Activated T-cell treated with anti-CD3 and anti-CD28 coated beads, Interleukin-2, amount 50 U/mL, for 48 hours (primary cell): ENCODE data around the gene DUSP16.

Experiments
- DNase-seq, 2 experiments: peaks; one replicate each; pipeline ENCODE4 v3.0.0-alpha.2; 2020

Gene DUSP16

DNA sequence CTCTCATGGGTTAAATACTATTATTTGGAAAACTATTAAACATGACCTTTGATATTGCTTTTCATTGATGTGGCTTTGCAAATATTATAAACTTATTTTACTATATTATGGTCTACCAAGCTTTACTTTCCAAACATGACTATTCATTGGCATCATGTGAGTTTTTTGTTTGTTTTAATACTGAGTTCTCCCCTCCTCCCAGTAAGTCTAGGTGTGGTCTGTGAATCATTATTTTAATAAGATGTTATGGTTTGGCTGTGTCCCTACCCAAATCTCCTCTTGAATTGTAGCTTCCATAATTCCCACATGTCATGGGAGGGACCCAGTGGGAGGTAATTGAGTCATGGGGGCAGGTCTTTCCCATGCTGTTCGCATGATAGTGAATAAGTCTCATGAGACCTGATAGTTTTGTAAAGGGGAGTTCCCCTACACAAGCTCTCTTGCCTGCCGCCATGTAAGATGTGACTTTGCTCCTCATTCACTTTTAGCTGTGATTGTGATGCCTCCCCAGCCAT lies 125.8 kb downstream of the DUSP16 start:
- DNase-seq: no peak

DNA sequence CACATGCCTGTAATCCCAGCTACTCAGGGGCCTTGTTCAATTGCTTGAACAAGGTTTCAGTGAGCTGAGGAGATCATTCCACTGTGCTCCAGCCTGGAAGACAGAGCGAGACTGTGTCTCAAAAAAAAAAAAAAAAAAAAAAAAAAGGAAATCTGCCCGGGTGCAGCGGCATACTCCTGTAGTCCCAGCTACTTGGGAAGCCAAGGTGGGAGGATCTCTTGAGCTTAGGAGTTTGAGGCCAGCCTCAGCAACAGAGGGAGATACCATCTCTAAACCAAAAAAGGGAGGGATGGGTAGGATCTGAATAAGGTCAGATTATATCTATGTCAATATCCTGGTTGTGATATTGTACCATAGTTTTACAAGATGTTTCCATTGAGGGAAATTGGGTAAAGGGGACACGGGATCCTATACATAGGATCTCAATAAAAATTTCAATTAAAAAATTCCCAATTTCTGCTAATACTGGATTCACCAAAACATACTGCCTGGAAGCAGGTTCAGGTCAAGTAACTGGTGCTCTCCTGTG lies 129.4 kb downstream of the DUSP16 start:
- no peak for DNase-seq

DNA sequence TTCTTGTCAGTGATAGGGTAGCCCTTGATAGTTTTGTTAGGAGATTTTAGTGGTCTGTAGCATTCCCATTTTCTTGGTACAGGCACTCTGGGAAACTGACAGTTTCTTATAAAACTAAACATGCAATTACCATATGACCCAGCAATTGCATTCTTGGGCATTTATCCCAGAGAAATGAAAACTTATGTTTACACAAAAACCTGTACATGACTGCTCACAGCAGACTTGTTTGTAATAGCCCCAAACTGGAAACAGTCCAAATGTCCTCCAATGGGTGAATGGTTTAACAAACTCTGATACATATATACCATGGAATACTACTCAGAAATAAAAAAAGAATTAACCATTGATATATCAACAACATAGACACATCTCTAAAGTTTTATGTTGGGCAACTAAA lies 130.3 kb downstream of the DUSP16 start:
- DNase-seq: no peak

GRCh38 chr12:12428961-12429657 lies 133.6 kb downstream of the DUSP16 start:
- DNase-seq: no peak

DNA sequence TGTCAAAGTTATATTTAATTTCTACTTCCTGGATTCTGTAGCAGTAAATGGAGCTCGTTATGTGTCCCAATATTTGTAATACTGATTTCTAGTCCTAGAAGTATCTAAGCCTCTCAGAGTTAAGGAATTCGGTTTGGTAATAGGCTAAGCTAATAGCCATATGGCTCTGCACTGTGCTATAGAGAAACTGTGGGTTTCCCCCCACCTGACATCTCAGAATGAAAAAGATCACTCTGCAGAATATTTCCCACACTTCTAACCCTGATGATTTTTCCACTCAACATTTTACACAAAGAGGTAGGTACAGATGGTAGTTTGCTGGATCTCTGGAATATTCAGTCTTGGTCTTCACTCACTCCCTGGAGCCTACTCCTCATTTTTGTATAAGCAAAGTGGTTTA lies 134.6 kb downstream of the DUSP16 start:
- DNase-seq: no peak

DNA sequence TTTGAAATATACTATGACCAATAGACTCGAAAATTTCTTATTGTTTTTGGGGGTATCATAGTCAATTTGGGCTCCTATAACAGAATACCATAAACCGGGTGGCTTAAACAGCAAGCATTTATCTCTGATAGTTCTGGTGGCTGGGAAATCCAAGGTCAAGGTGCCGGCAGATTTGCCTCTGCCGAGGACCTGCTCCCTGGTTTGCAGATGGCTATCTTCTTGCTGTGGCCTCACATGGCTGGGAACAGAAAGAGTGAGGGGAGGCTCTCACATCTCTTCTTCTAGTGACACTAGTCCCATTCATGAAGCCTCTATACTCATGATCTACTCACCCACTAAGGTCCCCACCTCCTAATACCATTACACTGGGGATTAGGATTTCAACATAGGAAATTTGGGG lies 135.1 kb downstream of the DUSP16 start:
- DNase-seq: no peak

- no peak for DNase-seq
Observed at GRCh38 chr12:12425616-12426015, 137.0 kb downstream of the DUSP16 start.

- no peak for DNase-seq
Observed at GRCh38 chr12:12425001-12425400, 137.7 kb downstream of the DUSP16 start.
